ENCODE results near the gene OXCT1.
"Not testable (repeated sequence)": the region's sequence is repeated elsewhere in the genome, so short reads cannot be mapped to it uniquely, and the experiment has no call there.

Gene OXCT1

DNA sequence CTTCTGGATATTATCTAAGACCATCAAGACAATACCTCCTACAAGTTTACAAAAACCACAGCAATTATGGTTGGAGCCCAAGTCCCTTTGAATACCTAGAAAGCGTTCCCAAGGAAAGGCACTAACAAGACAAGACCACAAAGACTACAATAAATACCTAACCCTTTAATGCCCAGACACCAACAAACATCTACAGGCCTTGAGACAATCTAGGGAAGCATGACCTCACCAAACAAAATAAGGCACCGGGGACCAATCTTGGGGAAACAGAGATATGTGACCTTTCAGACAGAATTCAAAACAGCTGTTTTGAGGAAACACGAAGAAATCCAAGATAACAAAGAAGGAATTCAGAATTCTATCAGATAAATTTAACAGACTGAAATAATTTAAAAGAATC is 37.8 kb downstream of the OXCT1 start:
- DNase-seq (ENCODE audit: insufficient read length, low spot score), result no peak
- FAIRE-seq, result no peak

DNA sequence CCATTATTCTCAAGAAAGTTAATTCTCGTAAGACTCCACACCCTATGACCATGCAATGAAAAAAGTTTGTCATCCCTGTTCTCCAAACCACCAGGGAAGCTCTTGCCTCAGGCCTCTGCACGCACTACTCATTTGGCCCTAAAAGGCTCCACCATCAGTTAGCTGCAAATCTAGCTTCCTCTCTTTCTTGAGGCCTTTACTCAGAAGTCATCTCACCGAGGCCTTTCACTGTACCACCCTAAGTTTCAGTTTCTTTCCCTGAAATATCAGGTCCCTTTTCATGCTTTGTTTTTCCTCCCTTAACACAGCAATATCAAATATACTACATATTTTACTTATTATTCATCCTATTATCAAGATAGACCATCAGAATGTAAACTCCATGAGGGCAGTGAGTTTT is 39.1 kb downstream of the OXCT1 start:
- FAIRE-seq (no peak), DNase-seq (ENCODE audit: insufficient read length, low spot score) (no peak)

DNA sequence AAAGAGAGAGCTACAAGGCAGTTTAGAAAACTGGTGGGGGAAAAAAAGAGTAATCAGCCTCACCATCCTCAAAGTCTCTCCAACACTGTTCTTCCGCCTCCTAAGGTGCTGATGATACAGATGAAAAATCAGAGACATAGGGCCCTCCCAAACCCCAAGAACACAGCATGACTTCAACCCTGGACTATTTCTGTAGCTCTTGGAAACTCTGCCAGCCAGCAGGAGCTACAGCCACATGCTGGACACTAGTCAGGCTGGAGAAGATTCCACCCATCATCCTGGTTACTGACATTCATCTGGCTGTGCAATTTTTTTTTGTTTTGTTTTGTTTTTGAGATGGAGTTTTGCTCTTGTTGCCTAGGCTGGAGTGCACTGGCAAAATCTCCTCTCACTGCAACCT is 42.4 kb downstream of the OXCT1 start:
- no peak for FAIRE-seq
- no peak for DNase-seq (ENCODE audit: insufficient read length, low spot score)

DNA sequence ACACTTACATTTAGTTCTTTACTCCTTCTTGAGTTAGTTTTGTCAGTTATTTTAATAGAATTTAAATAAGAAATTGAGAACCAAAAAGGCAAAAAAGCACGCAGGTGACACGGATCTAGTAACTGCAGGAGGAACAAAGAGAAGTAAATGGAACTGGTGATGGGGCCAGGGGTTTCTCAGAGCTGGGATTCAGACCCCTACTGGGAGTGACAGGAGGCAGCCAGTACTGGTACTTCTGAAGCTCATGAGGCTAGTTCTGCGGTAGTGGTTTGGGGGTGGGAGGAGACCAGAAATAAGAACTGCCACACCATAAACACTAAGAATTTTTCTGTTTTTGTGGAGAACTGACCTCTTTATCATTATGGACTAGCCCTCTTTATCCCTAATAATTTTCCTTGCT is 48.2 kb downstream of the OXCT1 start:
- FAIRE-seq, result no peak
- DNase-seq (ENCODE audit: insufficient read length, low spot score), result no peak

DNA sequence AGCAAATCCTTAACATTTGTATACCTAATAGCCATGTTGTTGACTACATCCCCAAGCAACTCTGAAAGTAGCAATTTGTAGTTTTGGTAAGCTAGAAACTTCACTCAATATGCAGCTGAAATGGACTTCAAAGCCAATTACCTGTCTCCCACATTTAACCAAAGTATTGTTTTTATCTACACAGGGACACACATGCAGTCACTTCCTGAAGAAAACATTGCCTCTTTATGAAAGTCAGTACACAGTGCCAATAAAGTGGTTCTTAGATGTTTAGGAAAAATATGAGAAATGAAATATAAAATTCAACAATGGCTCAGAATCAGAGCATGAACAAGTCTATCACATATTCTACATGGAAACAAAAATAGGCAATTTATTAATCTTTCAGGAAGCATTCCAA is 49.2 kb downstream of the OXCT1 start:
- no peak for FAIRE-seq
- no peak for DNase-seq (ENCODE audit: insufficient read length, low spot score)

DNA sequence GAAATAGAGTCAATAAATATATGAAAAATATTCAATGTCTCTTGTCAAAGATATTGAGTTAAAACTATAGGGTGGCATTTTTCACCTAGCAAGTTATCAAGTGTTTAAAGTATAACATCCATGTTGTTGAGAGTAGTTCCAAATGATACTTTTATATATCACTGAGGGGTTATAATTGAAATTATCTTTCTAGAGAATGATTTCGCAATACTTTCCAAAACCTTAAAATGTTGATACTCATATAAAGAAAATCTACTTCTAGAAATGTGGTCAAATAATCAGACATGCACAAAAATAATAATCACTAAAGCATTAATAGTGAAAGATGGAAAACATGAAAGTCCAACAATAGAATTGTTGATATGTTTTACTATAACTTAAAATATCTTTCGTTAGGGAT is 50.1 kb downstream of the OXCT1 start:
- FAIRE-seq (no peak), DNase-seq (ENCODE audit: insufficient read length, low spot score) (no peak)

DNA sequence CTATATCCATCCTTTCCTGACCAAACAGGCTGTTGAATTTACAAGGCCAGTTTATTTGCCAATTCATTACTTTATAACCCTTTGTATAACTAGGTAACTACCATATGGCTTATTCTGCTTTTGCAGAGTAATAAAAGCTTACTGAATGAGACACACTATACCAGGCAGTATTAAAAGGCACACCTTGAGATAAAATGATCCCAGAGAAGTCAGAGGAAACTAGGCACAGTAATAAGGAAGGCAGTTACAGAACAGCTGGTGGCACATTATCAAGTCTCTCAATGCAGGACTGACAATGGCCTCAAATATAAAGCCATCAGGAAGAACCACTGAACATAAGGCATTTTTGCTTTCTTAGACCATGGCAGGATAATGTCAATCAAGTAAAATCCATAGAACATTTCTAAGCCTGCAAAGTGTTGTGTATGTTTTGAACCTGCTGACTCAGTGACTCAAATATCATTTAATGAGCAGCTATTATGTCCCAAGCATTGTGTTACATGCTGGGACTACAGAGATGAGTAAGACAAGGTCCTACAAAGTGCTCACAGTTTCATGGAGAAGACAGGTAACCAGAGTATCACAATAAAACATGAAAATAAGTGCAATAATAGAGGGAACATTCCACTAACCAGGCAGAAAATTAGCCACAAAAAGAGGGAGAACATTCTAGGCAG is 52.5 kb downstream of the OXCT1 start:
- peak; percentile 76 for FAIRE-seq

DNA sequence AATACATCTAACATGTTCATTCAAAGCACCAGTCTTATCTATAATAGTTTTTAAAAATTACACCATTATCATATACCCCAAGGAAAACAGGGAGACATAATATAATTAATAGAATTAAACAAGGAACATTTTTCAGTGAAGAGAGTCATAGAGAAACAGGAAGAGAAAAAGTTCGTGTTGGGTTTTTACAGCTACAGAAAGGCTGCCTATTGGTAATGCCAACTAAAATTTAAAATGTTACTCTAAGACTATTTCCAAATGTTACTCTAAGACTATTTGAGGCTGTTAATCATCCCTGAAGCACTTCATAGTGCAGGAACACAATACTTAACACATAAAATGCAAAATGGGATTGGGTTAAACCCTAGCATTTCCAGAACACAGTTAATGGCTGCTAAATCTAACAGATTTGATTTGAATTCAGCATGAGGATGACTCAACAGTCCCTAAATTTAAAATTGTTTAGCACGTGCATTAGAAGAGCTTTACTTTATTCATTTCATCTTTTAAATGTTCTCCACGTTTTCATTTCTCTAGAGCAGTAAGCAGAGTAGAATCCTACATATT is 54.5 kb downstream of the OXCT1 start:
- DNase-seq (ENCODE audit: insufficient read length, low spot score) (no peak), FAIRE-seq (no peak)

More for the DNA sequence above, 52.5 kb downstream of the OXCT1 start:
- DNase-seq (ENCODE audit: insufficient read length, low spot score), result no peak

DNA sequence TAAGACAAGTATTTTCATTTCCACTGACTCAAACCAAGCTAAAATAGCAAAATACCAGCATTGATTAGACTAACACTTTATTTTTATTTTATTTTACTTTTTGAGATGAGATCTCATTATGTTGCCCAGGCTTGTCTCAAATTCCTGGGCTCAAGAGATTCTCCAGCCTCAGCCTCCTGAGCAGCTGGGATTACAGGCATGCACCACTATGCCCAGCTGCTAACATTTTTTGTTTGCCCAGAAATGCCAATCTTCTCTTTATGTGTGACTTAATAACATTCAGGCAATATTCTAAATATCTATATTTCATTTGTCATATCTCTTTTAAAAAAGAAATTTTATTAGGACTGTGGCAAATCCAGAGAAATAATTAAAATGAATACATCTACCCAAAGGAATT is 55.0 kb downstream of the OXCT1 start:
- FAIRE-seq, result no peak

DNA sequence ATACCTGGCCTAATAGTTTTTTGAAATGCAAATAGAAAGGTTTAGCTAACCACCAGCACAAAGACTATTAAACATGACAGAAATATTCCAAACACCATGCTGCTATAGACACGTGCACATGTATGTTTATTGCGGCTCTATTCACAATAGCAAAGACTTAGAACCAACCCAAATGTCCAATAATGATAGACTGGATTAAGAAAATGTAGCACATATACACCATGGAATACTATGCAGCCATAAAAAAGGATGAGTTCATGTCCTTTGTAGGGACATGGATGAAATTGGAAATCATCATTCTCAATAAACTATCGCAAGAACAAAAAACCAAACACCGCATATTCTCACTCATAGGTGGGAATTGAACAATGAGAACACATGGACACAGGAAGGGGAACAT is 55.9 kb downstream of the OXCT1 start:
- not testable (repeated sequence) for FAIRE-seq; DNase-seq (ENCODE audit: insufficient read length, low spot score)

More for the DNA sequence above, 55.0 kb downstream of the OXCT1 start:
- DNase-seq (ENCODE audit: insufficient read length, low spot score), result no peak

DNA sequence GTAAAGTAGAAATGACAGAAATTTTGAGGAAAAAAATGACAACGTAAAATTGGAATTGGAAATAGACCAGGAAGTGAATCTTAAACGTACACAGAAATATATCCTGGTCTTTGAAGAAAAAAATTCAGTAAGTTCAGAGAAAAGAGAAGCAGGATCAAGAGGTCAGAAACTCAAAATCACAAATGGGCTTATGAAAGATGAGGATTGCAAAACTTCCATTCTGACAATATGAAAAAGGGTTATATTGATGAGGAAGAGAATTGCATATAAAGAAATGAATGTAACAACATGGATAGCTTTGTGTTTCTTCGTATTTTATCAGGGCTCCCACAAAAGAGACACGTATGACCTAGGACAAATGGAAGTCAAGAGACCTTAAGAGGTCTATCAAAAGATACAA is 58.1 kb downstream of the OXCT1 start:
- FAIRE-seq (no peak), DNase-seq (ENCODE audit: insufficient read length, low spot score) (no peak)

DNA sequence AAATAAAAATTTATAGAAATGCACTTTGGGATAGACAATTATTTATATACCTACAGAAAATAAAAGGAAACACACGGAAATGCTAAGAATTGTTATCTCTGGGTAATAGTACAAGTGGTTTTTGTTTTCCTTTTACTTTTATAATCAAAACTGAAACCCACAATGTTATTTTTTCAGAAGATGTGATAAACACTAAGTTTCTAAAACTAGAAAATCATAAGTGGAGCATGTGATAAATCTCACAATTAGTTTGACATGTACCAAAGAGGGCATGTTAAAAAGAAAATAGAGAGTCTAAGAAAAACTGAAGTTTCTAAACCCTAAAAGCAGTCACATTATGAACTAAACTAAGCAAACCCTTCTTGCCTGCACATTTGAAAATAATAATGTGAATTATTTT is 61.1 kb downstream of the OXCT1 start:
- FAIRE-seq (no peak), DNase-seq (ENCODE audit: insufficient read length, low spot score) (no peak)

DNA sequence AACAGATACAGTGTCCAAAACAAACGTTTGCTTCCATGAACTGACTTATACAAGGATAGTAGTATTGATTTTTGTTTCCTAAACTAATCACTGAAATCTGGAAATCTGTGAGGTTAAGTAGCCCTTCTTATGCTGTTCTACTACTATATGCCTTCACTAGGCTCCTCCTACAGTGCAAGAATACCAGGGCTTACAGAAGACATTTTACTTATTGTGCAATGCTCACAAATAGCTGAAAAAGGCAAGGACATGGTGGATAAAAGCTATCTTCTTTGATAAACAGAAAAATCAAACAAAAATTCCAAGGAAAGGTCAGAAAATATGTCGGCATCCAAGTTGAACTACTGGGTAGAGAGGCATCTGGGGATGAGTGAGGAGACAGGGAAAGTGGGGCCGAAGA is 61.9 kb downstream of the OXCT1 start:
- no peak for DNase-seq (ENCODE audit: insufficient read length, low spot score)
- no peak for FAIRE-seq

DNA sequence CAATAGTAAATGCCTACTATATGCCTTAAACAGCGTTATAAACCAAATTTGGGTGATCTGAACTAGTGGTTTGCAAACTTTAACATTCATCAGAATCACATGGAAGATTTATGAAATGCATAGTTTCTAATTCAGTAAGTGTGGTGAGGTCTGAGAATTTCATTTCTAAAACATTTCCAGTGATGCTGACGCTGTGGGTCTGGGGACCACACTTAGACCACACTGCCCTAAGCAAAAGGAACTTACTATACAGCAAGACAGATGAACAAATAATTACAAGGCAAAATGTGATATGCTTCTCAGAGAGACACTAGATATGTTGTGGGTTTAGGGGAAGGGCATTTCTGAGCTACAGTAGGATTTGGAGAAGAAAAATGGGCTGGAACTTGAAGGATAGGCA is 72.6 kb downstream of the OXCT1 start:
- FAIRE-seq, result peak; percentile 87
- DNase-seq (ENCODE audit: insufficient read length, low spot score), result no peak

DNA sequence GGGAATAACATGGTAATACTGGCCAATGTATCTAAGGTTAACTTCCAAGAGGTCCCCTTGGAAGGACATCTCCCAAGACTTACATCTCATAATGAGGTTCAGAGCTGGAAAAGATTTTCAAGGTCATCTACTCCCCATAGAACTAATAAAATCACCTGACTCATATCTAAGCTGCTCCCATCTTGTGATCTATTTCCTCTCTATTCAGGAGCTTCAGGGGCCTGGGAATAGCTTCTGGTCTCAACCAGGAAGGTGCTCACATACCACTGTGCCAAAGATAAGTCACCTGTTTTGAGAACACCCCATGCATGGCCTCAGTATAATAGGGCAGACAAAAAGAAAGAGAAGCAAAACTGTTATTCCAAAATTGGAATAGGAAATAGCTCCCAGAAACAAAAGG is 74.2 kb downstream of the OXCT1 start:
- DNase-seq (ENCODE audit: insufficient read length, low spot score), result no peak
- peak; percentile 26 for FAIRE-seq

DNA sequence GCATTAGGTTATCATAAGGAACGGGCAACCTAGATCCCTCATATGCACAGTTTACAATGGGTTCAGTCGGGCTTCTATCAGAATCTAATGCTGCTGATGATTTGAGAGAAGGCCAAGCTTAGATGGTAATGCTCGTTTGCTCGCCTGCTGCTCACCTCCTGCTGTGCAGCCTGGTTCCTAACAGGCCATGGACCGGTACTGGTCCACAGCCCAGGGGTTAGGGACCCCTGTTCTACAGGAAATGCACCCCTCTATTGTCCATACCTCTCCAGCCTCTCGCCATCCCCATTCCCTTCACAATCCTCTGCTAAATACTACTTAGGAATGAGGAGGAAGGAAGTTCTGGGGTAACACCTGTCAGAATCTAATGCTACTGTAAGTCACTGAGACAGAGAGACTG is 75.1 kb downstream of the OXCT1 start:
- FAIRE-seq (peak; percentile 55), DNase-seq (ENCODE audit: insufficient read length, low spot score) (no peak)

DNA sequence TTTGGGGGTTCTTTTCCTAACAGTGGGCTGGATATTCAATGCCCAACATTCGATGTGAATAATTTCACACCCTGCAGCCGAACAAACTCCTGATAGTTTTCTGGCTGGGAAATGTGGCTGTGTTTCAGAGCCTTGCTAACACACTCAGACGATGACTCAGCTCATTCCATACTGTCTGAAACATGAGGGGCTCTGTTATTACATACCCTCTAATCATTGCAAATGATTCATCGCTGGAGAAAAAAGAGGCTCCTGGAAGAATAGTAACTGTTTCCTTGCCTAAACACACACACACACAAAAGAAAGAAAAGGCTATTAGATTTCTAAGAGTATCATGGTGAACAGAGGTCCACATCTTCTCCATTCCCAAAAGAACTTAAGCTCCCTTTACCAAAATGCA is 75.8 kb downstream of the OXCT1 start:
- peak; percentile 88 for FAIRE-seq
- peak; percentile 80 for DNase-seq (ENCODE audit: insufficient read length, low spot score)

DNA sequence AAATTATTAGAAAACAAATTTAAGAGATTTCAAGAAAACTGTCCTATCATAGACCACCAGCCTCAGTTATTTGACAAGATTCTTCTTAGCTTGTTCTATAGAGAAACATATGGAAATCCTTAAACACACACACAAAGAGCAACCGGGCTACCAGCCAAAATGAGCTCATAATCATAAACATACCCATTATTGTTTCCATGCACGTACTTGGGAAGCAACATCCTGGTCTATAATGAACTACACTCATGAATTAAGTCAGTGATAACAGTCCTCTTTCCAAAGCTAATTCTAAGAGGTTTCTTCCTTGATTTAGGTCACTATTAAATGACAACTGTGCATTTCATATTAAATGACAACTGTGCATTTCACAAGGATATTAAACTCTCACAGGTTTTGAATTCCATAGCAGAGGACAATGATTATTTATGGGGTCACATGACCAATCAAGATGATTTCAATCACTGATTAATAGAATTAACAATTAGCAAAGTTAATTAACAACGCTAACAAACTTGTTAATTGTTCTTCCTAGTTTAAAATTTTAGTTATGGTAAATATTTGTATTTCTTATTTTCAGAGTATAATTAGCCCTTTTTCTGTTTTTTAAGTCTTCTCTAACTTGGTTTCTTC is 77.0 kb downstream of the OXCT1 start:
- FAIRE-seq (no peak), DNase-seq (ENCODE audit: insufficient read length, low spot score) (no peak)

DNA sequence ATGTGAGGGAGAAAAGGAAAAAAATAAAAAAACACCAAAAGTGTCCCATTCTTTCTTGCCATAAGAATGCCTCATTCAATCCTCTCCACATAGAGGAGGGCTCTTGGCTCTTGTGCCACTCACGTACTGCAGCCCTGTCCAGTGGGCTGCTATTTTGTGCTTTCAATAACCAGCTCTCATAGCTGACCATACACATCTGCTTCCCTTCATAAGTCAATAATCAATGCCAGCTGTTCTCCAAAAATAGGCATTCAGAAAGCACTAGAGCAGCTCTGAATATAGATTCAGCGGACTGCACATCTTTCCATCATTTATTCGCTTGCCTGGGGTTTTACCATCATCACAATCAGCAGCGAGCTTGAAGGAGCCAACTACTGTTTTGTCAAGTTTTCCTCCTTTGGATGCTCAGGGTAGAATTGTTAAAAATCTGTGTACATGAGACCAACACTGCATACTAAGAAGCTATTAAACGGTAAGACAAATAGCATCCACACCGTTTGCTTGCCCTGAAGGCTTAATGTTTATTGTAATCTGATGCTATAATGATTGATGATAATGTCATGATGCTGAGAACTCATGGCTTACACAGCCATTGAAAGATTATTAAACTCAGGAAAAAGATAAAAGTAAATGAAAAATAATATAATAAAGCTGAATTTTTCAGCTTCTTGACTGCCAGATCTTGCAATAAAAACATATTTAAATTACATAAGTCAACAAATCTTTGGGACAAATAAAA is 80.0 kb downstream of the OXCT1 start:
- peak; percentile 65 for FAIRE-seq

DNA sequence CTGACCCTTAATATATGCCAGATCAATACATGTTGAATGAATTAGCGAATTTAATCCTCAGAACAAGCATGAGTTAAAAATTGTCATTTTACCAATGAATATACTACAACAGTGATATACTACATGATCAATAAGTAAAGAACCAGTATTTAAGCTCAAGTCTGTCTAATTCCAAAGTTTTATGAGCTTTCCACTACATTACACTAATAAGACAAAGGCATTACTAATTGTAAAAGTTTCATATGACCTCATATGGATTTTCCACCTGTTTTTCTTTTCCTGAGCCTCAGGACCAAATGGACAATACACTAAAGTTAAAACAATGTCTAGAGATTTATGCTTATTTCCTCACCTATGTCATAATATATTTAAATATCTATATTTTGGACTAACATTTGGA is 80.8 kb downstream of the OXCT1 start:
- DNase-seq (ENCODE audit: insufficient read length, low spot score) (no peak), FAIRE-seq (no peak)

More for the DNA sequence above, 80.0 kb downstream of the OXCT1 start:
- no peak for DNase-seq (ENCODE audit: insufficient read length, low spot score)

DNA sequence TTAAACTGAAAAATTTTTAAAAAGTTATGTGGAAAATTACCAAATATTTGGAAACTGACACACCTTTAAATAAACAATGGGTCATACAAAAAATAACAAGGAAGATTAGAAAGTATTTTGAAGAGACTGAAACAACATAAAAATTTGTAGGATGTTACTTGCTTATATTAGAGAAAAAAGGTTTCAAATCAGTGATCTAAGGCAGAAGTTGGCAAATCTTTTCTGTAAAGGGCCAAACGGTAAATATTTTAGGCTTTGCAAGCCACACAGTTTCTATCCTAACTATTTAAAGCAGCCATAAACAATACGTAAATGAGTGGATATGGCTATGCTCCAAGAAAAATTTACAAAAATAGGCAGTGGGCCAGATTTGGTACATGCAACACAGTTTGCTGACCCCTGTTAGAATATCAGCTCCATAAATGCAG is 81.3 kb downstream of the OXCT1 start:
- no peak for DNase-seq (ENCODE audit: insufficient read length, low spot score)

DNA sequence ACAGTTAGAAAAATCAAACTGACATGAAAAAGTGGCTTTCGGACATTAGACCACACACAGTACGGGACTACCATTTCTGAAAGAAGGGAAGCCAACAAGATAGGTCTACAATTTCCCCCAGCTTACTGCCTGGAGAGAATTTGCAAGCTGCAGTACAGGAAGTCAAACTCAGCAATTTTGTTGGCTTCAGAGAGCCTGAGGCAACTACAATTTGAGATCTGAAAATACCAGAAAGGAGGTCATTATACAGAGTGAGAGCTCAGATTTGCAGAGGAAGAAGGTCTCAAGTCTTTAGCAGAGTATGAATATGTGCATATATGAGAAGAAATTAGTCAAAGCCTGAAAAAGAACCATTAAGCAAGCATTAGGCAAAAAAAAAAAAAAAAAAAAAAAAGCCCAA is 83.0 kb downstream of the OXCT1 start:
- no peak for DNase-seq (ENCODE audit: insufficient read length, low spot score)

More for the DNA sequence above, 81.3 kb downstream of the OXCT1 start:
- FAIRE-seq, result peak; percentile 13

More for the DNA sequence above, 83.0 kb downstream of the OXCT1 start:
- no peak for FAIRE-seq
